ENCODE measurements around the gene HYAL4.

The HYAL4 gene

DNA sequence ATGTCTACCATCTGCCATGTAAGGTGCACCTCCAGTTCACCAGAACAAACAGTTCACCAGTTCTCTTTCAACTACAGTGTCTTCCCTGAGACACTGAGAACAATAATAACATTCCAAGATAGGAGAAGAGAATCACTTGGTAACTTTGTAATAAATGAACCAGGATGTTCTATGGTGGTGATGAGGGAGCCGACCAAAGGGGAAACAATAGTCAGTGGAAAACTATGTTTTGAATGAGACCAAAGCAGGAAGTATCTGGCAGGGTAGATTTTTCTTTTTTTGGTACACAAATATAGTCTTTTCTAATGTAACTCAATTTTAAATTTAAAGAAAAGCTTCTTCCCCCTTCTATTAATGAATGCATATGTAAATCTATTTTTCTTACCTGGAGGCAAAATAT, 20.0 kb downstream of the HYAL4 start:
- H3K4me1 ChIP-seq (ENCODE audit: insufficient read depth, poor library complexity, severe bottlenecking), result peaks cover 7% of the 10 kb centered on the region
- H3K9me3 ChIP-seq (ENCODE audit: severe bottlenecking), result no peaks in the 10 kb centered on the region
- H3K36me3 ChIP-seq (ENCODE audit: low read depth), result no peaks in the 10 kb centered on the region
- TF ChIP-seq, protein P1, sequence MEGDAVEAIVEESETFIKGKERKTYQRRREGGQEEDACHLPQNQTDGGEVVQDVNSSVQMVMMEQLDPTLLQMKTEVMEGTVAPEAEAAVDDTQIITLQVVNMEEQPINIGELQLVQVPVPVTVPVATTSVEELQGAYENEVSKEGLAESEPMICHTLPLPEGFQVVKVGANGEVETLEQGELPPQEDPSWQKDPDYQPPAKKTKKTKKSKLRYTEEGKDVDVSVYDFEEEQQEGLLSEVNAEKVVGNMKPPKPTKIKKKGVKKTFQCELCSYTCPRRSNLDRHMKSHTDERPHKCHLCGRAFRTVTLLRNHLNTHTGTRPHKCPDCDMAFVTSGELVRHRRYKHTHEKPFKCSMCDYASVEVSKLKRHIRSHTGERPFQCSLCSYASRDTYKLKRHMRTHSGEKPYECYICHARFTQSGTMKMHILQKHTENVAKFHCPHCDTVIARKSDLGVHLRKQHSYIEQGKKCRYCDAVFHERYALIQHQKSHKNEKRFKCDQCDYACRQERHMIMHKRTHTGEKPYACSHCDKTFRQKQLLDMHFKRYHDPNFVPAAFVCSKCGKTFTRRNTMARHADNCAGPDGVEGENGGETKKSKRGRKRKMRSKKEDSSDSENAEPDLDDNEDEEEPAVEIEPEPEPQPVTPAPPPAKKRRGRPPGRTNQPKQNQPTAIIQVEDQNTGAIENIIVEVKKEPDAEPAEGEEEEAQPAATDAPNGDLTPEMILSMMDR (IDR thresholded peaks at IDR 0.05; ENCODE audit: poor library complexity, severe bottlenecking), result no peak
- H3K4me3 ChIP-seq (ENCODE audit: severe bottlenecking), result no peak overlapping the region
- no peak overlapping the region for H3K27ac ChIP-seq (ENCODE audit: poor library complexity, severe bottlenecking)
- DNase-seq (ENCODE audit: low spot score) (no peak), ATAC-seq (ENCODE audit: low read depth) (no peak)
- no peaks in the 10 kb centered on the region for H3K27me3 ChIP-seq (ENCODE audit: insufficient read depth, poor library complexity, severe bottlenecking)

DNA sequence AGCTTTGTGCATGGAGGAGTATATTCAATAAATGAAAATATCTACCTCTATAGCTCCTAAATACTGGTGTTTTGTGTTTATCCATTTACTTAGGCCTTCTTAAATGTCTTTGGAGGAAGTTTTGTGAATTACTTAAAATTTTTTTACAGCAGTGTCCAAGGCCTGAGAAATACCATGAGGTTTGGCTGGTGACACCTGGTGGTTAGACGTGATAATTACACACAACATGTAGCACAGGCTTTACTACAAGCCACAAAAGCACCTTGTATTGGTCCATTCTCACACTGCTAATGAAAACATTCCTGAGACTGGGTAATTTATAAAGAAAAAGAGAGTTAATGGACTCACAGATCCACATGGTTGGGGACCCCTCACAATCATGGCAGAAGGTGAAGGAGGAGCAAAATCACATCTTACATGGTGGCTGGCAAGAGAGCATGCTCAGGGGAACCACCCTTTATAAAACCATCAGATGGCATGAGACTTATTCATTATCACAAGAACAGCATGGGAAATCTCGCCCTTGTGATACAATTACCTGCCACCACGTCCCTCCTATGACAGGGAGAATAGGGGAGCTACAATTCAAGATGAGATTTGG, 20.6 kb downstream of the HYAL4 start:
- no peak overlapping the region for H3K27ac ChIP-seq (ENCODE audit: poor library complexity, severe bottlenecking)
- peak; percentile 85 for ATAC-seq (ENCODE audit: low read depth)

DNA sequence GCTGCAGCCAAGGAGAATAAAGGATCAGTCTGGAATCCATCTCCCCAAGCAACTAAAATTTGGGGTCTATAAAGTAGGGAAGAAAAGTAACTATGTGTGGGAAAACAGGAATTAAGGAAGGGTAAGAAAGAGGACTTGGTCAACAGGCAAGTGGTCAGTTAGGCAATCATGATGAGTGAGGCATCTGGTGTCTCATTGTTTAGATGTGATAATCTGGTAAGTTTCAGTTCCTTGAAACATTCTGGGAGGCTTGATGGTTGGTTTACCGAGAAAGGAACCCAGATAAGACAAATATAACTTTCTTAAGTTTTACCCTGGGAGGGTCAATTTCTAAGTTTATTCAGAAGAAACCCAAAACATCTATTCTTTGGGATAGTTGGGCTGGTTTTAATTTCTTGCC, 22.3 kb downstream of the HYAL4 start:
- no peak overlapping the region for H3K27ac ChIP-seq (ENCODE audit: poor library complexity, severe bottlenecking)
- no peak overlapping the region for H3K4me3 ChIP-seq (ENCODE audit: severe bottlenecking)
- DNase-seq (ENCODE audit: low spot score) (no peak), ATAC-seq (ENCODE audit: low read depth) (no peak)
- no peaks in the 10 kb centered on the region for H3K9me3 ChIP-seq (ENCODE audit: severe bottlenecking)
- H3K4me1 ChIP-seq (ENCODE audit: insufficient read depth, poor library complexity, severe bottlenecking), result peaks cover 7% of the 10 kb centered on the region
- no peaks in the 10 kb centered on the region for H3K36me3 ChIP-seq (ENCODE audit: low read depth)
- H3K27me3 ChIP-seq (ENCODE audit: insufficient read depth, poor library complexity, severe bottlenecking), result no peaks in the 10 kb centered on the region
- TF ChIP-seq, protein P1 (IDR thresholded peaks at IDR 0.05; ENCODE audit: poor library complexity, severe bottlenecking), result no peak

More for the DNA sequence above, 20.6 kb downstream of the HYAL4 start:
- TF ChIP-seq, protein P1 (IDR thresholded peaks at IDR 0.05; ENCODE audit: poor library complexity, severe bottlenecking), result peak; percentile 89
- DNase-seq (ENCODE audit: low spot score), result no peak
- peaks cover 7% of the 10 kb centered on the region for H3K4me1 ChIP-seq (ENCODE audit: insufficient read depth, poor library complexity, severe bottlenecking)
- H3K4me3 ChIP-seq (ENCODE audit: severe bottlenecking), result no peak overlapping the region
- no peaks in the 10 kb centered on the region for H3K36me3 ChIP-seq (ENCODE audit: low read depth)
- H3K9me3 ChIP-seq (ENCODE audit: severe bottlenecking), result no peaks in the 10 kb centered on the region
- no peaks in the 10 kb centered on the region for H3K27me3 ChIP-seq (ENCODE audit: insufficient read depth, poor library complexity, severe bottlenecking)

DNA sequence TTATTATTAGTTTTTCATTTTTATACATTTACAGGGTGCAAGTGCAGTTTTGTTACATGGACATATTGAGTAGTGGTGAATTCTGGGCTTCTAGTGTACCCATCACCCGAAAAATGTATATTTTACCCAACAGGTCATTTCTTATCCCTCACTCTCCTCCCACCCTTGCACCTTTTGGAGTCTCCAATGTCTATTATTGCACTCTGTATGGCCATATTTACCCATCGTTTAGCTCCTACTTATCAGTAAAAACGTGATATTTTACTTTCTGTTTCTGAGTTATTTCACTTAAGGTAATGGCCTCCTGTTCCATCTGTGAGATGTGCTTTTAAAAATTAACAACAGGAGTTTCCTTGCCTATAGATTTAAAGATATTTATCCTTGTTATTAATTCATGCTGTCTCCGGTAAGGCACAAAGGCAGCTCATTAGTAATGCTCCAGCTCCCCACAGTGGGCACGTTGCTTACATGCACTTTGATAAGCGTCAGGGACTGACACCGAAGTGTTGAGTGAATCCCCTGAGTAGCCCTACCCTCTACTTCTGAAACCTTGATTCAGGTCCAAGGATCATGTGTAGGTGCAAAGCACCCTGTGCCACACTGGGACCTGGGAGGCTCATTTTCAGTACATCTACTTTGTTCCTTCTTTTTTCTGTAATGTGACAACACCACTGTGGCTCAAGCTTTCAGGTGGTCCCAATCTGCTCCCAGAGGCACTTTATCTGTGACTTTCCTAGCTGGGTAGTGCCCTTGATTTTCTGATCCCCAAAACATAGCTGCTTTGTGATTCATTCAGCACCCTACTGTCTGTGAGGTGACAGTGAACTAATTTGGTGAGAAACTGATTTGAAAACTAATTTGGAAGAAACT, 27.3 kb downstream of the HYAL4 start:
- H3K36me3 ChIP-seq (ENCODE audit: low read depth), result no peaks in the 10 kb centered on the region
- H3K4me3 ChIP-seq (ENCODE audit: severe bottlenecking), result no peak overlapping the region
- DNase-seq (ENCODE audit: low spot score) (no peak), ATAC-seq (ENCODE audit: low read depth) (peak; percentile 96)
- no peak overlapping the region for H3K27ac ChIP-seq (ENCODE audit: poor library complexity, severe bottlenecking)
- H3K27me3 ChIP-seq (ENCODE audit: insufficient read depth, poor library complexity, severe bottlenecking), result no peaks in the 10 kb centered on the region
- H3K9me3 ChIP-seq (ENCODE audit: severe bottlenecking), result no peaks in the 10 kb centered on the region
- TF ChIP-seq, protein P1 (IDR thresholded peaks at IDR 0.05; ENCODE audit: poor library complexity, severe bottlenecking), result peak; percentile 84
- H3K4me1 ChIP-seq (ENCODE audit: insufficient read depth, poor library complexity, severe bottlenecking), result no peaks in the 10 kb centered on the region

DNA sequence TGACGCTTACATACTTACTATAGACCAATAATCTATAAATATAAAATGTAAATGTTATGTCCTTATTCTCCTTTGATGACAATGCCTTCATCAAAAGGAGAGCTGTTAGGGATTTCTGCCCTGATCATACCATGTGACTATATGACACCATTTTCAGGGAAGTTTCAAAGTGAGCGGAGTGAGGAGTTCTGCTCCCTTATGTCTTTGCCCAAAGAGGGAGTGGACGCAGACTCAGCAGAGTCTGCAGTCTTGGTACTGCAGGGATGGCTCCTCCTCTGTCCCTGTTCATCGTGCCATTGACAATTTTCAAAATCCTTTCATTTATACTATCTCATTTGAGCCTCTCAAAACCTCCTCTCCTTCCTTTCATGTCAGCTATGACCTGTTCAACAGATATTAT, 27.9 kb downstream of the HYAL4 start:
- TF ChIP-seq, protein P1 (IDR thresholded peaks at IDR 0.05; ENCODE audit: poor library complexity, severe bottlenecking), result no peak

More for the DNA sequence above, 27.9 kb downstream of the HYAL4 start:
- Histone ChIP-seq H3K4me3 (ENCODE audit: severe bottlenecking) (no peak overlapping the region), H3K36me3 (ENCODE audit: low read depth) (no peaks in the 10 kb centered on the region), H3K9me3 (ENCODE audit: severe bottlenecking) (no peaks in the 10 kb centered on the region), H3K27ac (ENCODE audit: poor library complexity, severe bottlenecking) (no peak overlapping the region), H3K27me3 (ENCODE audit: insufficient read depth, poor library complexity, severe bottlenecking) (no peaks in the 10 kb centered on the region), H3K4me1 (ENCODE audit: insufficient read depth, poor library complexity, severe bottlenecking) (no peaks in the 10 kb centered on the region)
- DNase-seq (ENCODE audit: low spot score) (no peak), ATAC-seq (ENCODE audit: low read depth) (no peak)
